Stimulated activated CD4-positive, alpha-beta T cell treated with anti-CD3 and anti-CD28 coated beads, Interleukin-15, amount 100 ng/mL, for 24 hours (primary cell): ENCODE measurements around the gene TMEM108.

ENCODE experiments used
- DNase-seq: peaks from one replicate; pipeline ENCODE4 v3.0.0-alpha.2; 2020

TMEM108 gene

GRCh38 chr3:133246119-133246518 lies 207.9 kb downstream of the TMEM108 start:
- no peak for DNase-seq

GRCh38 chr3:133246773-133247172 lies 208.6 kb downstream of the TMEM108 start:
- no peak for DNase-seq

- DNase-seq = no peak
These were observed 210.2 kb downstream of the TMEM108 start for GRCh38 chr3:133248389-133248788.

DNA sequence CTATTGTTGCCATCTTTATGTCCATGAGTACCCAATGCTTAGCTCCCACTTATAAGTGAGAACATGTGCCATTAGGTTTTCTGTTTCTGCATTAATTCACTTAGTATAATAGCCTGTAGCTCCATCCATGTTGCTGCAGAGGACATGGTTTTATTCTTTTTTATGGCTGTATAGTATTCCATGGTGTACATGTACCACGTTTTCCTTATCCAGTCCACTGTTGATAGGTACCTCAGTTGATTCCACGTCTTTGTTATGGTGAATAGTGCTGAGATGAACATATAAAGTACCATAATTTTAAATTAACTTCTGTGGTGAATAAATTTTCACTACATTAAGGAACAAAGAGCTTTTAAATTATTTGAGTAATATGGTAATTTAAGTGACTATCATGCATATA lies 211.3 kb downstream of the TMEM108 start:
- DNase-seq = no peak

DNA sequence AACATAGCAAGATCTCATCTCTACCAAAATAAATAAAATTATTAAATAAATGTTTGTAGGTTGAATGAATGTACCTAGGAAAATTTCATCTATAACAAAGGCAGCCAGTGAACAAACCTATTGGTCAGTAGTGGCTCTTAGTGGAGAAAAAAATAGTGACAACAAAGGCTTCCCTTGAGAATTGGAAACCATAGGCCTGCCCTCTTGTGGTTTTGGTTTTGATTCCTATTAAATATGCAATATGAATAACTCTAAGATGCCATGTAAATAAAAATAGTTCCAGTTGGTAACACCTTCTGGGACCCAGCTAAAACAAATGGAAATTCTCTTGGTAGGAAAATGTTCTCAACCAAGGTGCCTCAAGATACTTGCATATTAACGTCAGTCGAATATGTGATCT lies 216.0 kb downstream of the TMEM108 start:
- no peak for DNase-seq

GRCh38 chr3:133254716-133255115 lies 216.5 kb downstream of the TMEM108 start:
- DNase-seq = no peak

- DNase-seq = no peak
These were observed 218.7 kb downstream of the TMEM108 start for GRCh38 chr3:133256787-133257483.

DNA sequence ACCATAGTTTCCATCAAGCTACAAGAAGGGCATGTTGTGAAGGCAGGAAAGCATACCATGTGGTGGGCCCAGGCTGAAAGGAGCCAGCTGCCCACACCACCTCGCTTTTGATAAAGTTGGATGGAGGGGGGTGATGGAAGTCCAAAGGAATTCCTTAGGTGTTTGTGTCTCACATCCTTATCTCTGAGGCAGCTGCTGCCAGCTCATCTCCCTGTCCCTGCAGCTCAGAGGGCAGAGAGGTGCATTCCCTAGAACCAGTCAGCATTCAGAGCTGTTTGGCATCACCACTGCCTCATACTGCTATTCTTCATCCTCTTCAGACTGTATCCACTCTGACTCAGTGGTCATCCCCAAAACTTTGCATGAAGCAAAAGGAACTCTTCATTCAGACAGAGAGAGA lies 220.2 kb downstream of the TMEM108 start:
- no peak for DNase-seq

GRCh38 chr3:133259767-133260166 lies 221.6 kb downstream of the TMEM108 start:
- DNase-seq = no peak

- DNase-seq = no peak
These were observed 224.1 kb downstream of the TMEM108 start for GRCh38 chr3:133262333-133262732.

DNA sequence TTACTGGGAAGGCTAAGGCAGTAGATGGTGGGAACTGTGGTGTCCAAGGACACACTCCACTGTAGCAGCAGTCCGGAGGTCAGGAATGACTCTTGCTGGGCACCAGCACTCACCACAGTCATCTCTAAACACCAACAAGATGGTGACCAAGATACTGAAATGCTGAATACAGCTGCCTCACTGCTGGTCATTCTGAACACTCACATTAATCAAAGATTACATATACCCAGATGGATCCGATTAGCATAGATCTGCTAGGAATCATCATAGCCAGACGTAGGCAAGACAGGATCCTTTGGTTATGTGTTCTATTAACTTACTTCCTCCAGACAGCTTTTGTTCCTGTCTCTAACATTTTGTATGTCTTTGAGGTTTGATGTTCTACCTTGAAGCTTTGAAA lies 226.7 kb downstream of the TMEM108 start:
- DNase-seq = no peak

DNA sequence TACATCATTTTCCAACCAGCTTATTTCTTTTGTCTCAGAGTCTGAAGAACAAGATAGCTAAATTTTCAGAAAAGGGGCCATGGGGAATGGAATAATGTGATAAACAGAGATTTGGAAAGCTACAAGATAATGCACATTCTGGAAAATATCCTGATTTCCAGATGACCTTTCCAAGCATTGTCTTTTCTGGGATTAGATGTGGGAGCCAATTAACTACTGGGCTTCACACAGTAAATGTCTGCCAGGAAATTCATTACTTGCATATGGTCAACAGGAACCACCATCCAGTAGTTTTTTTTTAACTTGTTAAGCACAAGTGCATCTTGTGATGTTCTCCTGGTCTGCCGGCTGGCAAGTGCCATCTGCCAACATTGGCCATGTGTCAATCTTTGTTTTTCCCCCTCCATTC lies 230.5 kb downstream of the TMEM108 start:
- no peak for DNase-seq

GRCh38 chr3:133269393-133269792 lies 231.2 kb downstream of the TMEM108 start:
- no peak for DNase-seq

DNA sequence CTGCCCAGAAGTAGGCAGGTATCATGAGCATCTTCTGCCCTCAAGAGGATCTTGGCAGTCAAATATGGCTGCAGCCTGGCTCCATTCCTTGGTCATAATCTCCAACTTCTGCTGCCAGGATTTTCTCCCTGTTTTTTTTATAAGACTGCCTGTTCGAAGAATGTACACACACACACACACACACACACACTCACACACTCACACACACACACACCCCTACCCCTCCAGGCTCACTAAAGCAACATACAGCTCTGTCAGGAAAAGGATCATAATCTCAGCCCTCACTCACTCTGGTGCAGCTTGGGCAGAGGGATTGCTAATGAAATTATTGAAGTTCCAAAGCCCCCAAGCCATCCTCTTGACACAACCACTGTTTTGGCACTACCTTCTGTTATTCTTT lies 232.4 kb downstream of the TMEM108 start:
- DNase-seq = no peak

DNA sequence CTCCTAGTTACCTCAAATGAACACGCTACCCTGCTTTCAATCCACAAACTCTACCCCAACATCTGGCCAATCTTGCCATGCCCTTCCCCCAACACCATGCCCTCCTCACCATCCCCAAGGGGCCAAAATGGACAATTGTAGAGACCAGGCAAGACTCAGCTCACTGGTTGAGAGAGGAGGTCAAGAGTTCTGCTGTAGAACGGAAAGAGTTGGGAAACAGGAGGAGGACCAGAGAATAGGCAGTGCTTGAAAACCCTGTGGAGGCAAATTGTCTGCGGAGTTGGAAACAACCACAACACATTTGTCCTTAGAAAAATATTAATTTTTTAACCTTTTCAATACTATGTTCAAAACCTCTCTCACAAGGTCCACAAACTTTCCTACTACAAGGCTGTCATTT lies 232.9 kb downstream of the TMEM108 start:
- DNase-seq = no peak

DNA sequence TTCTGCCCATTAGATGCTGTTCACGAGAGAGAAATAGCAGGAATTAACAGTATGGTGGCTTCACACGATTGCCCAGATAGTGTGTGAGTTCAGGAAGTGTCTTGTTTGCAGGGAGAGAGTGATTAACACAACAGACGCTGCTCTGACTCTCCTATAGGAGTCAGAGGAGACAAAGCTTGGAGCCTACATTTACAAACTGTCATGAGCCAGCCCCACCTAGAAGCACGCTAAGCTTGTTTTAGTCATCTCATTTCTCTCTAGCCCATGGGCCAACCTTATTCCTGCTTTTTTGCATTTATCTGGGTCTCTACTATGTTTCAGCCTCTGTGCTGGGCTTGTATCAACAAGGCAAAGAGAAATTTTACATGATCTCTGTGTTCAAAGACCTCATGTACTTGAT lies 233.3 kb downstream of the TMEM108 start:
- DNase-seq = no peak

DNA sequence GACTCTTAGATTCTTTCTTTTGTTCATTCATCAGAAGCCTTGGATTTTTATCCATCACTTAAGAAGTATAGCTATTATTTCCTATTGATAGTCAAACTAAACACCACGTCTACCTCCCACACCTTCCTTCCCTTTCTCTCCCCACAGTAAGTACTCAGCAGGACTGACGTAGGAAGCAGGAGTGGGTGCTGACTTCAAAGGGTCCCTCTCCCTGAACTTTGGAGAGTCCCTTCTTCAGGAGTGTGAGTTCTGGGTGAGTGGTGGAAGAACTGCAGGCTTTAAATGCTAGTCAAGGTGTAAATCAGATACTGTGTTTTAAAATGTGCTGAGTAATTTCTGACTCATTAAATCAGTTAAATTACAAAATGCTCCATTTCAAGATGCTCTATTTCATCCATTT lies 235.2 kb downstream of the TMEM108 start:
- no peak for DNase-seq

DNA sequence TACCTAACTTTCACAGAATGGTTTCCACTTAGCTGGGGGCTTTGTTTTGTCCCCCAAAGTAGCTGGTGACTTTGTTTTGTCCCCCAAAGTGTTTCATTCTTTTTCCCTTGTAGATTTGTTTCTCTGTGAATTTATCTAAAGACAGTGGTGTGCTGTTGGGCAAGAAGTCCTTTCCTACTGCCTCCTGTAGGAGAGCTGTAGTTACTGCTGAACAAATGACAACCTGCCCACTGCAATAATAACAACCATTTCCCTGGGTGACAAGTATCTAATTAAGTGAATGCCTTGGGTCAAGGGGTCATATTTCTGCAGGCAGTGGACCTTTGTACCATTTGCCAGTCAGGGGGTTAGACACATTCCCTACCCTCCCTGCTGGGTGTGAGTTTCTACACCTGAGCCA lies 236.3 kb downstream of the TMEM108 start:
- DNase-seq = no peak

DNA sequence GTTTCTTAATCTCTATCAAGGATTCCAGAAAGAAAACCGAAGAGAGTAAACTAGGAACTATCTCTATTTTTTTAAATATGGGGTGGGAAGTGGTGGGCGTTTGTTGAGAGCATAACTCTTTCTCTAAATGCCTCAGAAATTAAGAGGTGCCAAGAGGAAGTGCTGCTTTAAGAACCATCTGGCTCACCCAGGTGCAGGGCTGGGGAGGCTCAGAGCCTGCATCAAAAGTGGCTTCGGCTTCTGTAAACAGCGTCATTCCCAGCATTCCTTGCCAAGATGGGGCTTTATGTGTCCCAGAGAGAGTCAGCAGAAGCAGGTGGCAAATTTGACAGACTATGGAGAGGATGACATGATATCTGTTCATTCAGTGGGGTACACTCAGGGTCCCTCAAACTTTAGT lies 238.4 kb downstream of the TMEM108 start:
- no peak for DNase-seq

- DNase-seq = no peak
These were observed 239.6 kb downstream of the TMEM108 start for GRCh38 chr3:133277813-133278212.

DNA sequence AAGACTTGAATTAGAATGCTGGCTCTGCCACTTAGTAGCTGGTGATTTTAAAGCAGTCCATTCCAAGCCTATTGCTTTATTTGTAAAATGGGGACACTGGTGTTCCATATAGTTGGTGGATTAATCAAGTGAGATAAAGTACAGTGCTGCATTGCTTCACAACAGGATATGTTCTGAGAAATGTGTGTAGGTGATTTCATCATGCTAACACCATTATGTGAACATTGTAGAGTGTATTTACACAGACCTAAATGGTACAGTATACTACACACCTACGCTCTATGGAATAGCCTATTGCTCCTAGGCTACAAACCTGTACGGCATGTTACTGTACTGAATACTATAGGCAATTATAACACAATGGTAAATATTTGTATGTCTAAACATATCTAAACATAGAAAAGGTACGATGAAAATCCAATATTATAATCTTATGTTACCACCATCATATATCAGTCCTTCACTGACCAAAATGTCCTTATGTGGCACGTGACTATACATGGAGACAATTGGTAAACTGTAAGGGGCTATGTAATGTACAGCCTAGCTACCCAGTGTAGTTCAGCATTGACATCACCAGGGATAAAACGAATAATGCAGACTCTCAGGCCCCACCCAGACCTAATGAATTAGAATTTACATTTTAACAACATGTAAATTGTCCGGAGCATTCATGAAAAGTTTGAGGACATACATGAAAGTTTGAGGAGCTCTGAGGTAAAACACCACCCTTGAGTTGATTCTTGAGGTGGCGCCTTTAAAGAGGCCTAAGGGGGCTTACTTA lies 240.3 kb downstream of the TMEM108 start:
- no peak for DNase-seq

GRCh38 chr3:133280586-133280985 lies 242.4 kb downstream of the TMEM108 start:
- no peak for DNase-seq

GRCh38 chr3:133282236-133282635 lies 244.0 kb downstream of the TMEM108 start:
- DNase-seq = no peak

DNA sequence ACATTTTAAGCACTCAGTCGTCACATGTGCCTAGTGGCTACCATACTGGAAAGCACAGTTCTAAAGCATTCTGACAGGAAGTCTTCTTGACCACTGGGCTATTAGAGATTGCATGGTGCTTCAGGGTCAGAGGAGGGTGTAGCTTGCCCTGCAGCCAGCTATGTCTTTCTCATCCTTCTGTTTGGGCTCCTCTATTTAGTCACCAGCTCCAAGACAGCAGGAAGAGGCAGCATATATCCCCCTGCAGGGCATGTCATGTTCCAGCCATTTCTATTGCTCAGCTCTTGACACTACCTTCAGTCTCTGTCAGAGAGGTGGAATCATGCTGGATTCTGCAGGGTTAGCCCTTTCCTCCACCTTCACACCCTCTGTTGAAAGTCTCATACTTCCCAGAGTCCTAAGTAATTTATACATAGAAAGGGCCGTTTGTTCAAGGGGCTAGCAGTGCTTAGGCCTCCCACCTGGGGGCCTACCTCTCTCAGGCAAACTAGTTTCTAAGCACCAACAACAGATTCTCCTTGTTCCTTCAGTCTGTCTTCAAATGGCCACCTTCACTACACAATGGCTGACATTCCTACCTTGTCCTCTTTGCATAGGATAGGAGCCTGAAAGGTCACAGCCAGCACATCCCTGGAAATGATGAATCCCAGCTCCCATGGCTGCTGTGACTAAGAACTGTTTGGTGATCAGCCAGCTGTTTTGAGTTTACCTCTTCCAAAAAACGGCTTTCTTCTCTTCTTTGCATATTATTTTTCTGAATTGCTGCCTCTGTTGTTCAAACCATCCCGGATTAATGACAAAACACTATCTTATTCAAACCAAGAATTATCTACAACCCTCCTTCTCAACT lies 246.0 kb downstream of the TMEM108 start:
- DNase-seq = no peak
